H1 (cell line): ENCODE results near the gene RPS25.

Experiments used
- GABPA ChIP-seq: IDR thresholded peaks from 2 replicates; pipeline ENCODE4 v1.6.1; 2011; ENCODE audit warnings: mild to moderate bottlenecking, low read length, moderate library complexity, borderline replicate concordance; ENCODE audit not compliant: insufficient read depth
- TAF7 ChIP-seq: optimal IDR thresholded peaks from 2 replicates; pipeline ENCODE3; 2011; ENCODE audit warnings: low read depth, mild to moderate bottlenecking, inconsistent platforms, low read length, moderate library complexity, borderline replicate concordance
- TF ChIP-seq, protein P1 (sequence below): IDR thresholded peaks from 2 replicates; pipeline ENCODE4 v1.6.1; 2011; ENCODE audit warnings: low read depth, mild to moderate bottlenecking, low read length; ENCODE audit not compliant: insufficient read depth

DNA sequence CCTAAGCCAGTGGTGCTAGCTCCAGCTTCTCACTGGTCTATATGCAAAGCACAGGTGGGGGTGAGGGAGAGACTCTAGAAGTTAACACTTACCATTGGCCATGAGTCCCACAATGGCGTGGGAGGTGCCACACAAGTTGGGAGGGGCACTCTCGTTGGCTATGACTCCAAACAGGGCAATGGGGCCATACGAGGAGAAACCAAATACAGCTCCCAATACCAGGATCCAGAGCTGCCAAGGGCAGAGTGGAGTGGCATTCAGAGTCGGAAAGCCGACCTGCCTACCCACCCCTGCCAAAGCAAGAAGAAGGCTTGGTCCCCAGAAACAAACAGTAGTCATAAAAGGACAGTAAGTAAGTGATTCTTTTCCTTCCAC is 6.9 kb upstream of the RPS25 start:
- TF ChIP-seq TAF7 = no peak
- TF ChIP-seq GABPA = no peak
- TF ChIP-seq, protein P1, sequence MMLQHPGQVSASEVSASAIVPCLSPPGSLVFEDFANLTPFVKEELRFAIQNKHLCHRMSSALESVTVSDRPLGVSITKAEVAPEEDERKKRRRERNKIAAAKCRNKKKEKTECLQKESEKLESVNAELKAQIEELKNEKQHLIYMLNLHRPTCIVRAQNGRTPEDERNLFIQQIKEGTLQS = no peak
